Endothelial cell (in vitro differentiated cells): ENCODE results near the gene IP6K3. TPM values are rescaled to one million over a fixed set of nuclear protein-coding genes. Genes with fewer than 3 reads are reported as not detected.

Source experiments
- DNase-seq: peaks from one replicate; pipeline ENCODE4 v3.0.0; 2021; ENCODE audit warnings: low spot score
- H3K27ac Mint-ChIP-seq: one replicate; pipeline ENCODE4 v1.8.0; 2021; ENCODE audit warnings: mixed read lengths, inconsistent platforms; ENCODE audit not compliant: unreplicated experiment
- H3K27me3 Mint-ChIP-seq: one replicate; pipeline ENCODE4 v1.8.0; 2021; ENCODE audit warnings: mild to moderate bottlenecking, moderate library complexity, mixed read lengths, inconsistent platforms; ENCODE audit not compliant: unreplicated experiment
- H3K36me3 Mint-ChIP-seq: one replicate; pipeline ENCODE4 v1.8.0; 2021; ENCODE audit warnings: mild to moderate bottlenecking, low read depth, mixed read lengths, inconsistent platforms; ENCODE audit not compliant: unreplicated experiment
- H3K4me1 Mint-ChIP-seq: one replicate; pipeline ENCODE4 v1.8.0; 2021; ENCODE audit warnings: mild to moderate bottlenecking, mixed read lengths, inconsistent platforms; ENCODE audit not compliant: unreplicated experiment
- H3K4me3 Mint-ChIP-seq: one replicate; pipeline ENCODE4 v1.8.0; 2021; ENCODE audit warnings: mild to moderate bottlenecking, mixed read lengths, inconsistent platforms; ENCODE audit not compliant: unreplicated experiment
- H3K9me3 Mint-ChIP-seq: one replicate; pipeline ENCODE4 v1.8.0; 2021; ENCODE audit warnings: mixed read lengths, inconsistent platforms; ENCODE audit not compliant: unreplicated experiment
- total RNA-seq: library from RNA; stranded (reverse); fragmentation: NEBNext Ultra II Directional; extraction: Animal tissue kit (Norgen Biotek cat#: 25700); gene quantifications from one replicate; pipeline ENCODE4 v1.2.1, GENCODE V29; 2021; ENCODE audit not compliant: unreplicated experiment
- TF ChIP-seq, protein P1 (sequence below): fragments of 200-600 bp; sonication (generic); IDR thresholded peaks from one replicate; pipeline ENCODE4 v1.5.0; 2021; ENCODE audit warnings: antibody characterized with exemption; ENCODE audit not compliant: unreplicated experiment

IP6K3 gene
- total RNA-seq, 1 donor from 2014 or later = not detected

DNA sequence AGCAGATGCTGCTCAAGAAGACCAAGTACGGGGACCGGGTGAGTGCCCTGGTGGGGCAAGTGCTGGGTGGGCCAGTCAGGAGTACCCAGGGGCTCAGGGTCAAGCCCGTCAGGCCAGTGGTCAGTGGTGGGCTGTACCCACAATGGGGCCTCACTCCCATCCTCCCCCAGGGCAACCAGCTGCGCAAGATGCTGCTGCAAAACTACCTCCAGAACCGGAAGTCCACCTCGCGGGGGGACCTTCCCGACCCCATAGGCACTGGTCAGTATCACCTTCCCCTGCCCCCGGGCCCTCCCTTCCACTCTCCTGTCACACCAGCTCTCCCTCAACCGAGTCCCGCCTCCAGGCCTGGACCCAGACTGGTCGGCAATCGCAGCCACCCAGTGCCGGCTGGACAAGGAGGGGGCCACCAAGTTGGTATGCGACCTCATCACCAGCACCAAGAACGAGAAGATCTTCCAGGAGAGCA is 62.2 kb downstream of the IP6K3 start:
- Mint-ChIP-seq H3K27ac (no peak overlapping the region), H3K4me3 (peak overlapping the region; percentile 38), H3K36me3 (peaks cover 40% of the 10 kb centered on the region), H3K9me3 (no peaks in the 10 kb centered on the region), H3K27me3 (peaks cover 16% of the 10 kb centered on the region), H3K4me1 (no peaks in the 10 kb centered on the region)
- TF ChIP-seq, protein P1, sequence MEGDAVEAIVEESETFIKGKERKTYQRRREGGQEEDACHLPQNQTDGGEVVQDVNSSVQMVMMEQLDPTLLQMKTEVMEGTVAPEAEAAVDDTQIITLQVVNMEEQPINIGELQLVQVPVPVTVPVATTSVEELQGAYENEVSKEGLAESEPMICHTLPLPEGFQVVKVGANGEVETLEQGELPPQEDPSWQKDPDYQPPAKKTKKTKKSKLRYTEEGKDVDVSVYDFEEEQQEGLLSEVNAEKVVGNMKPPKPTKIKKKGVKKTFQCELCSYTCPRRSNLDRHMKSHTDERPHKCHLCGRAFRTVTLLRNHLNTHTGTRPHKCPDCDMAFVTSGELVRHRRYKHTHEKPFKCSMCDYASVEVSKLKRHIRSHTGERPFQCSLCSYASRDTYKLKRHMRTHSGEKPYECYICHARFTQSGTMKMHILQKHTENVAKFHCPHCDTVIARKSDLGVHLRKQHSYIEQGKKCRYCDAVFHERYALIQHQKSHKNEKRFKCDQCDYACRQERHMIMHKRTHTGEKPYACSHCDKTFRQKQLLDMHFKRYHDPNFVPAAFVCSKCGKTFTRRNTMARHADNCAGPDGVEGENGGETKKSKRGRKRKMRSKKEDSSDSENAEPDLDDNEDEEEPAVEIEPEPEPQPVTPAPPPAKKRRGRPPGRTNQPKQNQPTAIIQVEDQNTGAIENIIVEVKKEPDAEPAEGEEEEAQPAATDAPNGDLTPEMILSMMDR = no peak
- DNase-seq = no peak

DNA sequence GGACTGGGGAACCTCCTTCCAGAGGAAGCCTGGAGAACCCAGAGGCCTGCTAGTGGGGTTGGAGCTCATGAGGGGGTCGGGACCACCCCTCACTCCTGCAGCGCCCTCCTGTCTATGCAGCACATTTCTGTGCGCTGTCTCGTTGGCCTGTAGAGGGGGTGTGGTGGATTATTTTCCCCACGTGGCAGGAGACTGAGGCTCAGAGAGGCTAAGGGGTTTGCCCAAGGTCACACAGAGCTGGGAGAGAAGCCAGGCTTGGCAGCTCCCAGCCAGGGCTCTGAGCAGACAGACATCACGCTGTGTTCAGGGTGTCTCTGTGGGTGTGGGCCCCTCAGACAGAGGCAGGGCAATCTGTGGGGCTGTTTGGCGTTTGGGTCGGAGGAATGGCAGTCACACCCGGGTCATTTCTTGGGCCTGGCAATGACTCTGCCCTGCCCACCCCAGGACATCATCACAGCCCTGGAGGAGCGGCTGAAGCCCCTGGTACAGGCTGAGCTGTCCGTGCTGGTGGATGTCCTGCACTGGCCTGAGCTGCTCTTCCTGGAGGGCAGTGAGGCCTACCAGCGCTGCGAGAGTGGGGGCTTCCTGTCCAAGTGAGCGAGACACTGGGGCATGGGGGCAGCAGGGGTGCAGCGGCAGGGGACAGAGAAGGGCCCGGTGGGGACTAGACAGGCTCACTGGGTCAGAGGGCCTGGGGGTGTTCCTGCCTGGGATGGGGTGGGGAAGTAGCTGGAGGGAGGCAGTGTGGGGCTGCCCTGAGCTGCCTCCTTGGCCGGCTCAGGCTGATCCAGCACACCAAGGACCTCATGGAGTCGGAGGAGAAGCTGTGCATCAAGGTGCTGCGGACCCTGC is 62.9 kb downstream of the IP6K3 start:
- Mint-ChIP-seq H3K36me3 (peaks cover 40% of the 10 kb centered on the region), H3K9me3 (no peaks in the 10 kb centered on the region), H3K27me3 (peaks cover 12% of the 10 kb centered on the region), H3K27ac (no peak overlapping the region), H3K4me1 (no peaks in the 10 kb centered on the region), H3K4me3 (no peak overlapping the region)
- DNase-seq = no peak
- TF ChIP-seq, protein P1 = no peak

GRCh38 chr6:33683051-33683571 is 63.6 kb downstream of the IP6K3 start:
- Mint-ChIP-seq H3K4me1 (no peaks in the 10 kb centered on the region), H3K4me3 (no peak overlapping the region), H3K9me3 (no peaks in the 10 kb centered on the region), H3K27me3 (peaks cover 10% of the 10 kb centered on the region), H3K27ac (no peak overlapping the region), H3K36me3 (peaks cover 43% of the 10 kb centered on the region)
- no peak for DNase-seq
- TF ChIP-seq, protein P1 = no peak

DNA sequence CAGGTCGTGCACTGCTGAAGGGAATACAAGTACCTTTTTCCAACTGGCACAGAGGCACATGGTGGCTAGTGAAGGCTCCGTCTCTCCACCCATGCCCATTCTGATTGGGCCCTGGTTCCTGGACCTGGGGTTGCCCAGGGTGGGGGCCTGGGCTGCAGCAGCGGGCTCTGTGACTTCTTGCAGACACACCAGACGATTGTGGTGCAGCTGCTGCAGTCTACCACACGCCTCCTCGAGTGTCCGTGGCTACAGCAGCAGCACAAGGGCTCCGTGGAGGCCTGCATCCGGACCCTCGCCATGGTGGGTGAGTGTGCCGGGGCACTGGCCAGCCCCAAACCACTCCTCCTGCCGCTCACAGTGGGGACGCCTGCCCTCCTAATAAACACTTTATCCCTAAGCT is 64.4 kb downstream of the IP6K3 start:
- TF ChIP-seq, protein P1 = no peak
- Mint-ChIP-seq H3K27me3 (peaks cover 16% of the 10 kb centered on the region), H3K9me3 (no peaks in the 10 kb centered on the region), H3K4me3 (no peak overlapping the region), H3K4me1 (no peaks in the 10 kb centered on the region), H3K36me3 (peaks cover 50% of the 10 kb centered on the region), H3K27ac (peak overlapping the region; percentile 26)
- DNase-seq = no peak

GRCh38 chr6:33679761-33680160 is 66.9 kb downstream of the IP6K3 start:
- Mint-ChIP-seq H3K36me3 (peaks cover 50% of the 10 kb centered on the region), H3K27ac (no peak overlapping the region), H3K9me3 (no peaks in the 10 kb centered on the region), H3K4me1 (no peaks in the 10 kb centered on the region), H3K27me3 (peaks cover 6% of the 10 kb centered on the region), H3K4me3 (peak overlapping the region; percentile 54)
- TF ChIP-seq, protein P1 = no peak
- no peak for DNase-seq
